Measurements from ENCODE around the gene CHST3.

- TF ChIP-seq CTCF (IDR thresholded peaks at IDR 0.05) (no peak), POLR2A (IDR thresholded peaks at IDR 0.05) (no peak), EP300 (IDR thresholded peaks at IDR 0.05) (no peak)
Observed at GRCh38 chr10:72011016-72011415, 46.8 kb downstream of the CHST3 start.
